Activated CD8-positive, alpha-beta memory T cell treated with anti-CD3 and anti-CD28 coated beads, Interleukin-2, amount 50 U/mL, for 48 hours (primary cell): ENCODE data around the gene CENPM.

Source experiments
- DNase-seq: peaks from one replicate; pipeline ENCODE4 v3.0.0-alpha.2; 2020

CENPM gene

GRCh38 chr22:41946629-41947423, at the start of gene CENPM:
Gene CENPM, minus strand, starts transcription at chr22:41947152. Its CDS starts 76 bp downstream, at chr22:41947076.
- DNase-seq = peak; percentile 96

GRCh38 chr22:41995211-41995610, 48.3 kb upstream of the CENPM start:
- DNase-seq = no peak

GRCh38 chr22:41992496-41992895, 45.5 kb upstream of the CENPM start:
- DNase-seq = no peak

- peak; percentile 10 for DNase-seq
These were observed 44.2 kb upstream of the CENPM start for GRCh38 chr22:41991111-41991510.

- no peak for DNase-seq
These were observed 42.3 kb upstream of the CENPM start for GRCh38 chr22:41989246-41989645.

GRCh38 chr22:41987276-41987675, 40.3 kb upstream of the CENPM start:
- DNase-seq = no peak

GRCh38 chr22:41983513-41984405, 36.8 kb upstream of the CENPM start:
- no peak for DNase-seq

- DNase-seq = no peak
These were observed 35.9 kb upstream of the CENPM start for GRCh38 chr22:41982865-41983264.

GRCh38 chr22:41979423-41980250, 32.7 kb upstream of the CENPM start:
- no peak for DNase-seq

GRCh38 chr22:41978732-41979131, 31.8 kb upstream of the CENPM start:
- DNase-seq = no peak

- no peak for DNase-seq
These were observed 30.1 kb upstream of the CENPM start for GRCh38 chr22:41976961-41977566.

GRCh38 chr22:41976070-41976901, 29.3 kb upstream of the CENPM start:
- peak; percentile 73 for DNase-seq

- no peak for DNase-seq
These were observed 28.5 kb upstream of the CENPM start for GRCh38 chr22:41975299-41976069.

GRCh38 chr22:41974691-41975290, 27.8 kb upstream of the CENPM start:
- no peak for DNase-seq

GRCh38 chr22:41971431-41971830, 24.5 kb upstream of the CENPM start:
- DNase-seq = no peak

- no peak for DNase-seq
These were observed 23.6 kb upstream of the CENPM start for GRCh38 chr22:41970601-41971000.

- no peak for DNase-seq
These were observed 22.2 kb upstream of the CENPM start, which contains the start of gene SEPTIN3 for GRCh38 chr22:41969110-41969646. Gene SEPTIN3, plus strand, starts transcription at chr22:41969443. Its CDS starts 2,050 bp downstream, at chr22:41971493.

GRCh38 chr22:41968601-41969000, 21.6 kb upstream of the CENPM start:
- DNase-seq = no peak

GRCh38 chr22:41966607-41967240, 19.8 kb upstream of the CENPM start:
- no peak for DNase-seq
